Fibroblast of skin of left quadriceps (primary cell): ENCODE measurements around the gene DLAT.
"Not testable (repeated sequence)": the region's sequence is repeated elsewhere in the genome, so short reads cannot be mapped to it uniquely, and the experiment has no call there.

ENCODE experiments used
- DNase-seq, 2 experiments: peaks; one replicate each; pipeline ENCODE4 v3.0.0-alpha.2; 2013; ENCODE audit warnings: low read depth in 2 of 2

Gene DLAT

GRCh38 chr11:112024773-112025678, at the start of gene DLAT:
DLAT (plus strand) TSS chr11:112025408; CDS start chr11:112025473, 65 bp downstream.
- DNase-seq = peak; percentile 50 to 54

- DNase-seq = no peak
Measured at GRCh38 chr11:111976119-111976766, 49.0 kb upstream of the DLAT start.

- no peak for DNase-seq
Measured at GRCh38 chr11:111976767-111977145, 48.5 kb upstream of the DLAT start.

DNA sequence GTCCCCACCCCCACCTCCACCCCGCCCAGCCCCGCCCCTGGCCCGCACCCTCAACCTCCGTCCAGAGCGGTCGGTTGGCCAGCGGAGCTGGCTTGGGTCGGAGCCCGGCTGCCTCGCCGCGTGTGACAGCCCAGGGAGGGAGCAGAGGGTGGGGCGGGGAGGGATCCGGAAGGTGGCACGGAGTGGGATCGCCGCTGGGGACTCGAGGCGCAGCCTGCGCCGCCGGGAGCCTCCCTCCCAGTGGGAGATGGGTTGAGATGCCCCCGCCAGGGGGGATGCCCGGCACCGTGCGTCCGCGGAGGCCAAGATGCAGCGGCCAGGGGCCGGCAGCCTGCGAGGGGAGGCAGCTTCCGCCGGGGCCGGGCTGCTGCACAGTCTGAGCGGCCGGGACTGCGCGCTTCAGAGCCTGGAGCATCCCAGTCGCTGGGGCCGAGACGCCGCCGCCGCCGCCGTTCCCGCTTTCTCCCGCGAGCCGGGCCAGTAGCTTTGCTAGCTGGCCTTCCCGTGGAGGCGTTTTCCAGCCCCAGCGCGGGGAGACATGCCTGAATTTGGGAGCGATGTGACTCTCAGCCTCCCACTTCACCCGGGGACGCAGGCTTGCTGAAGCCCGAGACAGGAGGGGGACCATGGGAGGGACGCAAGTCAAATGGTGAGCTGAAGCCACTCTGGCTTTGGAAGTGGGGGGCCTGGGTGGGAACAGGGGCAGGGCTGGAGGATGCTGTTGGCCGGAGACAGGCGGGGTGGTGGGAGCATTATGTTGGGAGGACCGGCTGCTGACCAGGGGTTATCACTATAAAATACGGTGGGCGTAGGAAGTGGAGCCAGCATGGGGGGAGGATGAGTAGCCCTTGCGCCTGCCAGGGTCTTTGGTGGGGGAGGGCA, 47.8 kb upstream of the DLAT start:
- DNase-seq = no peak

GRCh38 chr11:111978028-111978771, 47.0 kb upstream of the DLAT start:
- peak; percentile 34 to 40 for DNase-seq

GRCh38 chr11:111980062-111980461, 45.1 kb upstream of the DLAT start:
- no peak for DNase-seq

DNA sequence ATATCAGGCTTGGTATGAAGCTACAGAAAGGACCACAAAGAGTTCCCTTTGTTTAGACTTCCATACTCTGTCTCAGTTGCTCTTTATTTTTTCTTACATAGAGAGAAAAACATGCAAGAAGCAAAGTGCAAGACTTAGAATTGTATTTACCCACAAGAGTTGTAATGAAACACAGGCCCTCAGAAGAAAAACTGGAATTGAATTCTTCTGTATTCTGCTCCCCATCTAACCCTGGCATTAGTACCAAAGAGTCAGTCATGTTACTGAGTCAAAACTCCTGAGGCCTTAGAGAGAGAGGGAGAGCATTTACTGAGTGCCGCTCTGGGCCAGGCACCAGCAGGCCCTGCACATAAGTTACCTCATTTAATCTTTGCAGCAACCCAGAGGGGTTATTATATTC, 43.9 kb upstream of the DLAT start:
- no peak for DNase-seq

- DNase-seq = no peak
Measured at GRCh38 chr11:111982019-111982464, 43.2 kb upstream of the DLAT start.

DNA sequence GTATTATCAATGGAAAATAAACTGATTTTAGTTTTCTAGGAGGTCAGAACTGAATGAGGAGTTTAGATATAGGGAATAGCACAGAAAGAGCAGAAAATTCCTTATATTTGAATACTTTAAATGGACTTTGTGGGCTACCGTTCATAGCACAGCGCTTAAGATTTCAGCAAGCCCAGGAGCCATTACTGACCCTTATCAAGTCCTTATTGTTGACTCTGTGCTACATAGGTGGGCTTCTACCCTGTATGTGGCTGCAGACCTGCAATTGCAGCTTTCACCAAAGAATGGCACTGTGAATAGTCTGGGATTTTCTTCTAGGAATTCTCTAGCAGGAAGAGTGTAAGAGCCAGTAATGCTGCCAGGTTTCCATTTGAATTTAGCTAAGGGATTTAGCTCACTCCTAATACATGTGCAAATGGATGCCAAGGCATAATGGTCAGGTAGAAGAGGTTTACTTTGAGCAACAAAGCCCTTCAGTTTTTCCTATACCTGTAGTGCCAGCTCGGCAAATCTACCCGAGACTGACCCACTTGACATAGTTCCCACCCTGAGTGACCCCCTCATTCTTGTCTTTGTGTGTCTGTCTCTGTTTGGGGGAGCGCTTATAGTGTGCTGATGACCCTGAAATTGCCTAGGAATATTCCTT, 42.5 kb upstream of the DLAT start:
- no peak for DNase-seq

DNA sequence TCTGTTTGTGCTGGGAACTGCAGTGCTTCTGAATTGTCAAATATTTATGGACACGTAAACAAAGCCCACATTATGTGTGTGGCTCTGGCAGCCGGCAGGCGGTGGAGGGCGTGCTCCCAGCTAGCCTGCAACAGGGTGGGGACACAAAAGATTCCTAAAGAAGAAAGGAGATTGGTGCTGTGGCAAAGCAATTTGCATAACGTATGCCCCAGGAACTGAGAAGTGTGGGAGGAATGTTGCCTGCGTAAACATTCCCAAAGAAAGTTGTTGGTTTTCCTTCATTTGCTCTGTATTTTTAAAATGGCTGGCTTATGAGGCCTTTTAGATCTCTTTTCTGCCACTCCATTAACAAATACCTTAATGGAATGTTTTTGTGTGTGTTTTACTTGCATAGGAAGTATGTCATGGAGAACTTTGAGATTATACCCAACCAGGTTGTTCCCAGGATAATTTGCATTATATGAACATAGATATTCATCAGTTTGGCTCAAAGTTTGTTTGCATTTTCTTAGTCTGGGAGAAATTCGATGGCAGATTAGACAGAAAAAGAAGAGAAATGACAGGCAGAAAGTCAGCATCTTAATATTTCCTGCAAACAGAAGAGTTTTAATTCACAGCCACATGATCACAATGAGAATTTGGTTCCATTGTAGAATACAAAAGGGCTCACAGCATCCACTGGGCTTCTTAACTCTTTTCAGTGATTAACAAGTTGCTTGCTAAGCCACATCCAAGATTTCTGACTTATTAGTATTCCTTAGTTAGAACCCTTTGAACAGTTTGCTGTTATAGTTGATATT, 41.8 kb upstream of the DLAT start:
- no peak for DNase-seq

GRCh38 chr11:111986589-111986988, 38.6 kb upstream of the DLAT start:
- no peak for DNase-seq

GRCh38 chr11:111990381-111990780, 34.8 kb upstream of the DLAT start:
- no peak for DNase-seq

- no peak for DNase-seq
Measured at GRCh38 chr11:111992206-111992855, 32.9 kb upstream of the DLAT start.

GRCh38 chr11:111996129-111996528, 29.1 kb upstream of the DLAT start:
- DNase-seq = no peak

GRCh38 chr11:111996669-111997068, 28.5 kb upstream of the DLAT start:
- DNase-seq = not testable (repeated sequence)

DNA sequence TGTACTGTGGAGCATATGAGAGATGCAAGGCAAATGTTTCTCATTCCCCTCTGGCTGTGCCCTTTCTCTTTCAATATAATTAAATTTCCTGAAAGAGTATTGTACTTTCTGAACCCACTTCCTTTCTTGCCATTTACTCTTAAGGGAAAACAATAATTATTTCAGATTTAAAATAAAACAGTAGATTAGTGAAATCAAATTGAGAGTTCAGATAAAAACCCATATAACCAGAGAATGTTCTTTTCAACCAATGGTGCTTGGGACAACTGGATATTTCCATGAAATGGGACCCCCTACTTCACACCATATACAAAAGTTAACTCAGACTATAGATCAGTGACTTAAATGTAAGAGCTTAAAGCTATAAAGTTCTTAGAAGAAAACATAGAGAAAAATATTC, 26.1 kb upstream of the DLAT start:
- no peak for DNase-seq

- DNase-seq = no peak
Measured at GRCh38 chr11:112000703-112001102, 24.5 kb upstream of the DLAT start.

DNA sequence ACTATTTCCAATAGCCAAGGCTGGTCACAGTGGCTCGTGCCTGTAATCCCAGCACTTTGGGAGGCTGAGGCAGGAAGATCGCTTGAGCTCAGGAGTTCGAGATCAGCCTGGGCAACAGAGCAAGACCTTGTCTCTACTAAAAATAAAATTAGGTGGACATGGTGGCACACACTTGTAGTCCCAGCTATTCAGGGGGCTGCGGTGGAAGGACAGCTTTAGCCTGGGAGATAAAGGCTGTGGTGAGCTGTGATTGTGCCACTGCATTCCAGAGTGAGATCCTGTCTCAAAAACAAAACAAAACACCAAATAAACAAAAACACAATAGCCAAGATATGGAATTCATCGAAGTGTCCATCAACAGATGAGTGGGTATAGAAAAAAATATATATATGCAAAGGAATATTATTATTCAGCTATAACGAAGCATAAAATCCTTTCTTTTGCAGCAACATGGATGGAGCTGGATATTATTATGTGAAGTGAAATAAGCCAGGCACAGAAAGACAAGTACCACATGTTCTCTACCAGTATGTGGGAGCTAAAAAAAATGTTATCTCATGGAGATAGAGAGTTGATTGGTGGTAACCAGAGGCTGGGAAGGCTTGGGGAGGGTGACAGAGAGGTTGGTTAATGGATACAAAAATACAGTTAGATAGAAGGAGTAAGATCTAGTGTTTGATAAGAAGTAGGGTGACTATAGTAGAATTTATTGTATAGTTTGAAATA, 22.6 kb upstream of the DLAT start:
- DNase-seq = no peak

GRCh38 chr11:112004389-112004788, 20.8 kb upstream of the DLAT start:
- DNase-seq = no peak
